ENCODE measurements around the gene LENG1. TPM values are rescaled to one million over a fixed set of nuclear protein-coding genes. Genes with fewer than 3 reads are reported as not detected.
A peak's percentile ranks its signal among the peaks of the same experiment; 100 is the strongest.
"Not testable (repeated sequence)": the region's sequence is repeated elsewhere in the genome, so short reads cannot be mapped to it uniquely, and the experiment has no call there.

The LENG1 gene
- polyA plus RNA-seq, 6 donors from 2014 or later: 9.3 to 15.3 (median 12.0) TPM

GRCh38 chr19:54183431-54183830, 23.9 kb upstream of the LENG1 start:
- peaks cover 9 to 18% (median 17%) of the 10 kb centered on the region in 3 donors for H3K4me1 Mint-ChIP-seq
- no peak overlapping the region for H3K27ac Mint-ChIP-seq
- DNase-seq: no peak
- H3K9me3 Mint-ChIP-seq: no peaks in the 10 kb centered on the region
- H3K36me3 Mint-ChIP-seq: no peaks in the 10 kb centered on the region
- no peak for ATAC-seq (ENCODE audit: low read depth in 2 of 2)
- H3K27me3 Mint-ChIP-seq: no peaks in the 10 kb centered on the region
- no peak overlapping the region for H3K4me3 Mint-ChIP-seq

DNA sequence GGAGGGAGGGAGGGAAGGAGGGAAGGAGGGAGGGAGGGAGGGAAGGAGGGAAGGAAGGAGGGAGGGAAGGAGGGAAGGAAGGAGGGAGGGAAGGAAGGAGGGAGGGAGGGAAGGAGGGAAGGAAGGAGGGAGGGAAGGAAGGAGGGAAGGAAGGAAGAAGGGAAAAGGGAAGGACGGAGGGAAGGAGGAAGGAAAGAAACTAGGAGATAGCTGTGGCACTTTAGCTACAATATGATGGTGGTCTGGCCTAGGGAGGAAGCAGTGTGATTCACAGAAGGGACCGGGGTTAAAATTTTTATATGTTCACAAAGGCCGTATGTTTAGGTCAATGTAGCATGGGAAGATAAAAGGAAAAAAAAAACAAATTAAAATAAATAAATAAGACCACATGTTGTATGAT, 22.4 kb upstream of the LENG1 start:
- DNase-seq; ATAC-seq (ENCODE audit: low read depth in 2 of 2); H3K4me1 Mint-ChIP-seq; H3K27me3 Mint-ChIP-seq; H3K9me3 Mint-ChIP-seq; H3K36me3 Mint-ChIP-seq; H3K27ac Mint-ChIP-seq; H3K4me3 Mint-ChIP-seq: not testable (repeated sequence)

- Mint-ChIP-seq H3K4me1 (peaks cover 0 to 5% (median 2%) of the 10 kb centered on the region in 3 donors), H3K36me3 (peaks cover 0 to 4% of the 10 kb centered on the region in 2 donors), H3K9me3 (no peaks in the 10 kb centered on the region), H3K27ac (no peak overlapping the region), H3K4me3 (no peak overlapping the region), H3K27me3 (no peaks in the 10 kb centered on the region)
- ATAC-seq (ENCODE audit: low read depth in 2 of 2): no peak
- no peak for DNase-seq
Observed at GRCh38 chr19:54180691-54181091, 21.2 kb upstream of the LENG1 start.

GRCh38 chr19:54179921-54180461, 20.5 kb upstream of the LENG1 start:
- no peak for DNase-seq
- Mint-ChIP-seq H3K36me3 (peaks cover 0 to 4% of the 10 kb centered on the region in 2 donors), H3K4me3 (no peak overlapping the region), H3K9me3 (no peaks in the 10 kb centered on the region), H3K4me1 (peaks cover 0 to 2% (median 1%) of the 10 kb centered on the region in 3 donors), H3K27me3 (no peaks in the 10 kb centered on the region), H3K27ac (peak overlapping the region in 2 of 6 donors; percentile 15 to 76)
- ATAC-seq (ENCODE audit: low read depth in 2 of 2): peak; percentile 45 to 56

GRCh38 chr19:54179262-54179852, 19.8 kb upstream of the LENG1 start:
- H3K27ac Mint-ChIP-seq: no peak overlapping the region
- ATAC-seq (ENCODE audit: low read depth in 2 of 2) (no peak), DNase-seq (no peak)
- no peaks in the 10 kb centered on the region for H3K9me3 Mint-ChIP-seq
- H3K4me1 Mint-ChIP-seq: peaks cover 2 to 8% (median 4%) of the 10 kb centered on the region in 3 donors
- H3K4me3 Mint-ChIP-seq: no peak overlapping the region
- no peaks in the 10 kb centered on the region for H3K27me3 Mint-ChIP-seq
- peaks cover 0 to 4% of the 10 kb centered on the region in 2 donors for H3K36me3 Mint-ChIP-seq

DNA sequence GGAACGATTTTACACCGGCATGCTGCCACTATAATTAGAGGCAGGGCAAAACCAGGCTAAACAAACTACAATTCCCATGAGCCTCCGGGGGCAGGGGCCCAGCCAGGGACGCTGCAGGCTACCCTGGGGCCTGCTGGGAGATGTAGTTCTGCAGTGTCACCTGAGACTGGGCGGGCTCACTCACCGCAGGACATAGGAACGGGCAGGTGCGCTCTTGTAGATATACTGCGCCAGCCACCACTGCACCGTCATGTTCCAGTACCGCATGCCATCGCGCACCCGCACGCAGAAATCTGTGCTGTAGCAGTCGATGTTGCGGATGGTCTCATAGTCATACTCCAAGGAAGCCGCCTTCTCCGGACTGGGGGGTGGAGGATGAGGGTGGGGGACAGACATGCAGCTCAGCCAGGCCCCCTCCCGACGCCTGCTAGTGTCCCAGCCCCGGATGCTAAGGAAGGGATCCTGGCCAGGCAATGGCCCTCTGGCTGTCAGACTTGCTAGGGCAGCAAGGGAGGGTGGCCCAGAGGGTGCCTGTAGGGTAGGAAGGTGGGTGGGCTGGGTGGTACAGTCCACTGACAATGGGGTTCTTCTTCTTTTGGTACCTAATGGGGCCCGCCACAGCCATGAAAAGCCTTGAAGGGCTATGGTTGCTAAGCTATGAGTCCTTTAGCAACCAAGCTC, 19.2 kb upstream of the LENG1 start:
- Mint-ChIP-seq H3K27ac (peak overlapping the region in 2 of 6 donors; percentile 50 to 63), H3K4me1 (peaks cover under 1 to 10% (median 4%) of the 10 kb centered on the region in 3 donors), H3K36me3 (peaks cover 0 to 4% of the 10 kb centered on the region in 2 donors), H3K4me3 (no peak overlapping the region), H3K9me3 (no peaks in the 10 kb centered on the region), H3K27me3 (no peaks in the 10 kb centered on the region)
- ATAC-seq (ENCODE audit: low read depth in 2 of 2) (peak; percentile 78 to 80), DNase-seq (no peak)

- no peak for DNase-seq
- Mint-ChIP-seq H3K4me1 (peaks cover 13 to 28% (median 18%) of the 10 kb centered on the region in 3 donors), H3K9me3 (no peaks in the 10 kb centered on the region), H3K27me3 (no peaks in the 10 kb centered on the region), H3K27ac (no peak overlapping the region), H3K4me3 (peak overlapping the region in 2 of 8 donors; percentile 35 to 73), H3K36me3 (peaks cover 0 to 4% of the 10 kb centered on the region in 2 donors)
- ATAC-seq (ENCODE audit: low read depth in 2 of 2): no peak
Observed at GRCh38 chr19:54173951-54174834, 14.7 kb upstream of the LENG1 start.

GRCh38 chr19:54173359-54173699, 13.8 kb upstream of the LENG1 start:
- H3K9me3 Mint-ChIP-seq: no peaks in the 10 kb centered on the region
- H3K4me1 Mint-ChIP-seq: peaks cover 13 to 29% (median 20%) of the 10 kb centered on the region in 3 donors
- no peak for DNase-seq
- no peak overlapping the region for H3K27ac Mint-ChIP-seq
- peaks cover 0 to 1% (median 0%) of the 10 kb centered on the region in 3 donors for H3K27me3 Mint-ChIP-seq
- peaks cover 0 to 3% of the 10 kb centered on the region in 2 donors for H3K36me3 Mint-ChIP-seq
- no peak for ATAC-seq (ENCODE audit: low read depth in 2 of 2)
- H3K4me3 Mint-ChIP-seq: no peak overlapping the region

DNA sequence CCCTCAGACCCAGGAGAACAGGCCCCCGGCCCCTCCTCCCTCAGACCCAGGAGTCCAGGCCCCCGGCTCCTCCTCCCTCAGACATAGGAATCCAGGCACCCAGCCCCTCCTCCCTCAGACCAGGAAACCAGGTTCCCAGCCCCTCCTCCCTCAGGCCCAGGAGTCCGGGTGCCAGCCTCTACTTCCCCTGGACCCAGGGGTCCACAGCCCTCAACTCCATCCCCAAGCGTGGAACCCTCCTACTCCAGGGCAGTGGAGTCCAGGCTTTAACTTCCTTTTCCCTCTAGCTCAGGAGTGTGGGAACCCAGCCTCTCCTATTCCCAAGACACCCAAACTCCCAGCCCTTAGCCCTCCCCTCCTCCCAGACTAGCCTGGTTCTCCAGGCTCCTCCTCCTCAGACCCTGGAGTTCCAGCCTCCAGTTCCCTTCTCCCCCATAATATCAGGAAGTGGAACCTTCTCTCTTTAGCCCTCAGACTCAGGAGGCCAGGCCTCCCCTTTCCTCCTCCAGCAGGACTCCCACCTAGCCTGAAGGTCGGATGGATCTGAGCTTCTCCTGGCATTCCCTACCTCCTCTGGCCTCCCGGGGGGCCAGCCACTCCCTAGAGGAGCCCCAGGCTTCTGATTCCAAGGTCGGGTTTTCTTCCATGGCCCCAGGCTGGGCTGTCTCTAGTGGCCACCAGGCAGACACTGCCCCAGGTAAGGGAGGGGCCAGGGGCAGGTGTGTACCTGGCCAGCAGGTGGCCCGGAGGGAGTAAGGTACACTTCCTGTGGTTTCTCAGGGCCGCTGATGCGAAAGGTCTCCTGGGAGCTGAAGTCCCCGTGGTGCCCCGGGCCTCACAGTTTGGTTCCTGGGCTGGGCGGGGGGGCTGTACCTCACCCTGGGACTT, 13.2 kb upstream of the LENG1 start, which contains the start of gene TMC4:
Gene TMC4, minus strand, starts transcription at position 690 of the 888 bp plus-strand sequence. Its CDS starts 43 bp downstream, at position 647.
- Mint-ChIP-seq H3K27ac (no peak within 1 kb of the TSS), H3K9me3 (no peaks in the 10 kb centered on the region), H3K27me3 (peaks cover 0 to 6% (median 0%) of the 10 kb centered on the region in 3 donors), H3K4me1 (peaks cover 17 to 33% (median 21%) of the 10 kb centered on the region in 3 donors), H3K36me3 (no peaks in the 10 kb centered on the region), H3K4me3 (no peak within 1 kb of the TSS)
- ATAC-seq (ENCODE audit: low read depth in 2 of 2) (peak; percentile 65 to 68), DNase-seq (no peak)

GRCh38 chr19:54171736-54172431, 12.4 kb upstream of the LENG1 start:
- not testable (repeated sequence) for ATAC-seq (ENCODE audit: low read depth in 2 of 2); H3K36me3 Mint-ChIP-seq; H3K9me3 Mint-ChIP-seq; H3K27ac Mint-ChIP-seq; H3K27me3 Mint-ChIP-seq; DNase-seq
- Mint-ChIP-seq H3K4me1 (peaks cover 17 to 33% (median 21%) of the 10 kb centered on the region in 3 donors), H3K4me3 (peak overlapping the region in 1 of 8 donors; percentile 69)

GRCh38 chr19:54169149-54169740, 9.7 kb upstream of the LENG1 start:
- Mint-ChIP-seq H3K4me1 (peaks cover 22 to 37% (median 29%) of the 10 kb centered on the region in 3 donors), H3K36me3 (no peaks in the 10 kb centered on the region), H3K27ac (no peak overlapping the region), H3K9me3 (peaks cover 0 to 3% (median 0%) of the 10 kb centered on the region in 7 donors), H3K4me3 (peak overlapping the region in 3 of 8 donors; percentile 56 to 66 (median 58)), H3K27me3 (peaks cover 0 to 30% (median 20%) of the 10 kb centered on the region in 3 donors)
- no peak for DNase-seq
- no peak for ATAC-seq (ENCODE audit: low read depth in 2 of 2)
